Measurements from ENCODE around the gene IGF1R.

DNA sequence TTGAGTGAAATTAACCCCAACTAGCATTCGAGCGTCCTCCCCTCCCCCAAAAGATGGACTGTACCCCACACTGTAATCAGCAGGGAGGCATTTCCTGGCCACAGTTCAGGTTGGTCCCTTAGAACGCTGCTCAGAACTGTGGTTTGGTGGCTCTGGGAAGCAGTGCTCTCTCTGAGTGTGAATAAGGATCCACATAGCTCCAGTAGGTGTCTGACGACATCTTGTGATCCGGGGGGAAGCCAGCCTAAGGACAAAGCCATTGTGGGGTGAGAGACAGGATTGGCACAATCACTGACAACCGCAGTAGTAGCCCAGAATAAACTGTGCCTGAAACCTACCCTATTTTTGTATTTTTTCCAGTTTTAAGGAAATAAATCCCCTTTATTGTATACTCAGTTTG is 125.3 kb downstream of the IGF1R start:
- TF ChIP-seq, protein P1, sequence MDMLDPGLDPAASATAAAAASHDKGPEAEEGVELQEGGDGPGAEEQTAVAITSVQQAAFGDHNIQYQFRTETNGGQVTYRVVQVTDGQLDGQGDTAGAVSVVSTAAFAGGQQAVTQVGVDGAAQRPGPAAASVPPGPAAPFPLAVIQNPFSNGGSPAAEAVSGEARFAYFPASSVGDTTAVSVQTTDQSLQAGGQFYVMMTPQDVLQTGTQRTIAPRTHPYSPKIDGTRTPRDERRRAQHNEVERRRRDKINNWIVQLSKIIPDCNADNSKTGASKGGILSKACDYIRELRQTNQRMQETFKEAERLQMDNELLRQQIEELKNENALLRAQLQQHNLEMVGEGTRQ (IDR thresholded peaks at IDR 0.05; ENCODE audit: low read length), result no peak
- TF ChIP-seq HDAC6 (IDR thresholded peaks at IDR 0.05; ENCODE audit: low read depth, low read length) (no peak), HDAC2 (IDR thresholded peaks at IDR 0.05; ENCODE audit: borderline replicate concordance in 1 of 2, low read depth in 2 of 2, low read length in 2 of 2) (no peak), CREB1 (IDR thresholded peaks at IDR 0.05) (no peak)
